GM12878 (cell line): ENCODE results near the gene PSMC3IP. TPM values are rescaled to one million over a fixed set of nuclear protein-coding genes. Genes with fewer than 3 reads are reported as not detected.

Source experiments
- ATAC-seq: fragments of 200-7000 bp; cut with Tn5 transposase; 3 replicates; pipeline ENCODE4 v1.9.1; 2020; ENCODE audit warnings: mild to moderate bottlenecking, moderate library complexity
- BruUV-seq: library from RNA; stranded (reverse); fragments of 400-500 nt; replicated peaks from 2 replicates; lab custom pipeline; 2021; lab: Mats Ljungman, UMichigan
- CTCF ChIA-PET: fragments of 300-600 bp; sonication (Branson Sonifier 250); formaldehyde crosslinking; extraction: SDS; loops from one replicate; lab custom pipeline; 2021; ENCODE audit warnings: inconsistent platforms; lab: Yijun Ruan, JAX
- POLR2A ChIA-PET: fragments of 350-600 bp; formaldehyde crosslinking; extraction: SDS; loops from one replicate; lab custom pipeline; 2021; ENCODE audit warnings: inconsistent platforms; lab: Charles Lee
- RAD21 ChIA-PET: fragments of 300-600 bp; sonication (Branson Sonifier 250); formaldehyde crosslinking; loops from one replicate; lab custom pipeline; 2023; ENCODE audit warnings: antibody characterized with exemption; ENCODE audit not compliant: unreplicated experiment; lab: Charles Lee
- SMC1A ChIA-PET: fragments of 300-600 bp; sonication (Branson Sonifier 250); formaldehyde crosslinking; loops from one replicate; lab custom pipeline; 2023; ENCODE audit not compliant: unreplicated experiment, uncharacterized antibody; lab: Charles Lee
- DNase-seq: peaks from one replicate; pipeline ENCODE4 v3.0.0-alpha.2; 2011; ENCODE audit warnings: low read depth, low spot score
- FAIRE-seq: peaks from 3 replicates; lab custom pipeline; 2011; peaks lifted over from hg19 to GRCh38; lab: Jason Lieb, UNC
- H2AFZ ChIP-seq: 2 replicates; pipeline ENCODE4 v1.6.0; 2011; ENCODE audit warnings: low read depth, low read length, control low read depth; ENCODE audit not compliant: control insufficient read depth
- H3K27ac ChIP-seq: 2 replicates; pipeline ENCODE4 v1.5.1; 2011; ENCODE audit warnings: control low read depth; ENCODE audit not compliant: control insufficient read depth, insufficient read depth
- H3K27me3 ChIP-seq, 2 experiments: replicated peaks in 1 of 2; 2 replicates each; pipeline versions ENCODE4 v1.6.0 to v1.6.1; 2011; ENCODE audit warnings: low read length in 1 of 2; ENCODE audit not compliant: control insufficient read depth in 2 of 2, insufficient read depth in 2 of 2
- H3K36me3 ChIP-seq, 2 experiments: 2 replicates each; pipeline ENCODE4 v1.5.1; 2011; ENCODE audit warnings: low read length in 1 of 2; ENCODE audit not compliant: control insufficient read depth in 2 of 2, insufficient read depth in 2 of 2
- H3K4me1 ChIP-seq: 2 replicates; pipeline ENCODE4 v1.6.1; 2011; ENCODE audit warnings: mild to moderate bottlenecking, low read length, moderate library complexity, mixed read lengths; ENCODE audit not compliant: control insufficient read depth, insufficient read depth
- H3K4me2 ChIP-seq: 2 replicates; pipeline ENCODE4 v1.6.0; 2011; ENCODE audit warnings: control low read depth; ENCODE audit not compliant: control insufficient read depth, insufficient read depth
- H3K4me3 ChIP-seq: fragments of 200-600 bp; sonication (generic); 2 replicates; pipeline ENCODE4 v1.5.1; 2016
- H3K79me2 ChIP-seq: 2 replicates; pipeline ENCODE4 v1.6.0; 2011; ENCODE audit warnings: low read length; ENCODE audit not compliant: control insufficient read depth, insufficient read depth
- H3K9ac ChIP-seq: 2 replicates; pipeline ENCODE4 v1.8.0; 2011; ENCODE audit warnings: low read length, control low read depth, mixed read lengths; ENCODE audit not compliant: control insufficient read depth, insufficient read depth
- H3K9me3 ChIP-seq: replicated peaks from 3 replicates; pipeline ENCODE4 v1.5.1; 2011; ENCODE audit warnings: mild to moderate bottlenecking, low read length; ENCODE audit not compliant: control insufficient read depth, insufficient read depth
- H4K20me1 ChIP-seq: 2 replicates; pipeline ENCODE4 v1.6.0; 2011; ENCODE audit not compliant: control insufficient read depth, insufficient read depth
- EED ChIP-seq: sonication (generic); IDR thresholded peaks from 2 replicates; pipeline ENCODE4 v1.6.1; 2016; ENCODE audit warnings: antibody characterized with exemption, low read depth
- HDGF ChIP-seq: fragments of 450-650 bp; IDR thresholded peaks from 2 replicates; pipeline ENCODE4 v1.6.1; 2016; ENCODE audit warnings: antibody characterized with exemption
- IKZF1 ChIP-seq: fragments of 450-650 bp; conservative IDR thresholded peaks from 2 replicates; pipeline ENCODE4 v1.6.1; 2017; ENCODE audit warnings: antibody characterized with exemption, mild to moderate bottlenecking
- POLR2A ChIP-seq: IDR thresholded peaks from 2 replicates; pipeline ENCODE4 v1.6.1; 2011; ENCODE audit warnings: low read depth, mild to moderate bottlenecking, low read length
- POLR2AphosphoS2 ChIP-seq: IDR thresholded peaks from 2 replicates; pipeline ENCODE4 v1.6.1; 2011; ENCODE audit warnings: low read depth, mild to moderate bottlenecking, low read length, improper control_type of control experiment, moderate library complexity
- SPI1 ChIP-seq: IDR thresholded peaks from 2 replicates; pipeline ENCODE4 v1.6.1; 2011; ENCODE audit warnings: low read depth, mild to moderate bottlenecking, low read length, moderate library complexity, borderline replicate concordance; ENCODE audit not compliant: insufficient read depth
- WGBS: methylation state at CpG from one replicate; pipeline ENCODE4 v1.1.6; 2016; ENCODE audit warnings: low lambda C conversion rate; ENCODE audit not compliant: insufficient replicate concordance, insufficient coverage; ENCODE audit errors: missing lambda C conversion rate; 5-methylcytosine and 5-hydroxymethylcytosine counted together
- in situ Hi-C: fragments of 300-500 bp; cut with MboI; formaldehyde crosslinking; loops from 9 replicates; pipeline ENCODE4 v1.14.3; 2018; ENCODE audit warnings: mixed read lengths
- intact Hi-C: fragments of 100-400 bp; cut with micrococcal nuclease; formaldehyde crosslinking; loops from one replicate; pipeline ENCODE4 v1.14.2; 2022; ENCODE audit not compliant: unreplicated experiment
- polyA plus RNA-seq, 11 experiments: library from polyadenylated mRNA; depleted of rRNA in 4 of 11; unstranded in 6 of 11; stranded (reverse) in 5 of 11; fragments of >200 nt; fragmentation: Nextera tagmentation in 4 of 11; fragmentation: Illumina TruSeq in 1 of 11; extraction: Ambion mirVana in 4 of 11; extraction: Trizol in 1 of 11; gene quantifications; 1 replicate in 1 of 11; 2 replicates in 10 of 11; pipeline versions ENCODE4 v1.2.1 to v1.2.3, GENCODE V29; 2011 to 2016; ENCODE audit warnings: inconsistent platforms in 2 of 11, missing spikeins in 2 of 11, low read depth in 1 of 11
- total RNA-seq, 4 experiments: library from RNA; depleted of rRNA in 3 of 4; stranded (reverse); fragments of >200 nt in 3 of 4; fragmentation: Illumina TruSeq in 1 of 4; extraction: Trizol in 1 of 4; gene quantifications; 2 replicates each; pipeline versions ENCODE4 v1.2.1 to v1.2.3, GENCODE V29; 2013 to 2021

The PSMC3IP gene
- total and polyA plus RNA-seq, 10 of the 15 experiments (the other 5 are each of a cell fraction or from before 2014, with no cell fraction given), result 6.8 to 34.5 (median 17.7) TPM

DNA sequence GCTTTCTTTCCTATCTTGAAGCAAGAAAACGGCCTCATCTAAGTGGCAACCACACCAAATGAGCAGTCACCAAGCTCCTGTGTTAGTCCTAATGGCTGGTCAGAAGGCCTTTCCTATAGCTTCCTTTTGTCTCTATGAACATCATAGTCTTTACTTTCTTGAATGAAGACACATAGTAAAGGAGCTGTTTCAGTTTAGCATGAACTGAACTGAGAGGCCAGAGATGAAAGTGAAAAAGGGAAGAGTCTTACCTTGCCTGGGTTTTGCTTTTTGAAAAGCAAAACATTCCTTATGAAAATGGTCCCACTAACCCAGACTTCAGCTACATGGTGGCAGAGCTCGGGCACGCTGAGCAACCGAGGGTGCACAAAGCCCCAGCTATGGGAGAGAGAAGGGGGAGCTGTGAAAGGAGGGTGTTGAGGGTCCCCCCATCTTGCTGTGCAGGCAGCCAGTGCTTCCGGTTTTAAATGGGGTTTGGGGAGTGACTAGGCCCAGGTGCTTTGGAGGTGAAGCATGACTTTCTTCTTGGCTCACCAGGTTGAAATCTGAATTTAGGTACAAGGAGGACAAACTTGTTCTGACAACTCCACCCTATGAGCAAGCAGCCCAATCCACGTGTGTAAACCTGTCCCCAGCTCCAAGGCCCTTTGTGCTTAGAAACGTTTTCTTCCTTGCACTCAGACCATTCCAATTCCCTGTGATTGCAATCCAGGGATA lies 9.1 kb upstream of the PSMC3IP start:
- Histone ChIP-seq H4K20me1 (no peaks in the 10 kb centered on the region), H3K4me1 (peaks cover 32% of the 10 kb centered on the region), H3K79me2 (peaks cover 3% of the 10 kb centered on the region), H3K9me3 (no peaks in the 10 kb centered on the region), H3K4me2 (peak overlapping the region; percentile 51), H3K27me3 (no peaks in the 10 kb centered on the region), H3K27ac (peak overlapping the region; percentile 60), H3K4me3 (peak overlapping the region; percentile 41; the same call in 1 of the 2 replicates), H3K36me3 (peaks cover 24 to 57% of the 10 kb centered on the region in 2 experiments), H3K9ac (peak overlapping the region; percentile 5; the same call in 1 of the 2 replicates), H2AFZ (peak overlapping the region; percentile 35)
- SMC1A ChIA-PET, result interaction anchor here (0.7 to 7.1 kb wide), 15 partner anchors 8 to 177 kb away, joined by 3 to 69 read pairs (median 5); partner anchors contain the start of genes CCR10, PLEKHH3, PSMC3IP and RETREG3
- FAIRE-seq (peak; percentile 83), ATAC-seq (peak; percentile 94), DNase-seq (no peak)
- POLR2A ChIA-PET, result interaction anchor here (0.7 to 3.0 kb wide), 14 partner anchors 10 to 186 kb away, joined by 3 to 18 read pairs (median 4); partner anchors contain the start of genes NAGLU, PLEKHH3, RETREG3 and TUBG1
- 0% methylated on average over 7 of the region's 7 CpGs for WGBS
- in situ Hi-C loops (no loop called here), intact Hi-C loops (no loop called here)
- TSS peak; percentile 48 for BruUV-seq
- RAD21 ChIA-PET, result interaction anchor here (1.0 to 3.6 kb wide), 13 partner anchors 9 to 177 kb away, joined by 3 to 30 read pairs (median 7); partner anchors contain the start of genes PLEKHH3, PSMC3IP, RETREG3 and TUBG1
- CTCF ChIA-PET, result interaction anchor here (0.7 to 3.4 kb wide), 15 partner anchors 9 to 193 kb away, joined by 3 to 34 read pairs (median 4); partner anchors contain the start of genes NAGLU, PLEKHH3, PSMC3IP and RETREG3
- TF ChIP-seq HDGF (0 out of 2 replicates have a peak, but pooled peaks have one; percentile 45), POLR2AphosphoS2 (no peak), IKZF1 (peak; percentile 48; the same call in 1 of the 2 replicates), POLR2A (peak; percentile 39; the same call in 1 of the 2 replicates), SPI1 (peak; percentile 58; the same call in 1 of the 2 replicates), EED (0 out of 2 replicates have a peak, but pooled peaks have one; percentile 16)
